ENCODE data around the gene NIN. TPM values are rescaled to one million over a fixed set of nuclear protein-coding genes. Genes with fewer than 3 reads are reported as not detected.

The NIN gene
- polyA plus RNA-seq, 4 donors: 1.9 to 4.7 (median 3.8) TPM

DNA sequence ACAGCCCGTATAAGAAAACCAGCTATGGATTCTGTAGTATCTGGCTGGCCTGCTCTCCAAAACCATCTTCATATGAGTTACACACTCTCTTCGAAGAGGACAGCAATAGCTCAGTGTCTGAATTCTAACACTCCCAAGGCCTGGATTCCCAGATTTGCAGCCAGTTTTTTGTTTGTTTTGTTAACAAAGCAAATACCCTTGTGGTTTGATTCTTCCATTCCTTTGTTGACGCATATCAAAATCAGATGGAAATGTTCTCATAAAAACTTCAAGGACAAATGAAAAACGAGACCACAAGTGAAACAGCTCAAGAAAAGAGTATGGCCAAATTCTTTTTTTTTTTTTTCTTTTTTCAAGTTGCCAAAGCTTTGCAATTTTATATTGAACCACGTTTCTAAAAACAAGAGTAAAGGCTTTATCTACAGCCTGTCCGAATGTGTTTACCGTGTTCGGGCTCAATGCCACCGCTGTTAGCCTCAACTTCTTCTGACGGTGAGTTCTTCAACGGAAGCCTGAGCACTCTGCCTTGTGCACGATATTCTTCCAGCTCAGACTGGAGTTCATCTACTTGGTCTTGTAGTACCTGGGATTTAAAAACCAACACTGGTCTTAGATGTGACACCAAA, 67.5 kb downstream of the NIN start:
- Histone ChIP-seq H3K36me3 (ENCODE audit: control insufficient read depth in 3 of 3, insufficient read depth in 2 of 3, low read depth in 1 of 3, low read length in 3 of 3) (peaks cover 6 to 8% (median 7%) of the 10 kb centered on the region in 3 donors), H3K9me3 (ENCODE audit: control insufficient read depth in 2 of 2, insufficient read depth in 1 of 2, low read depth in 1 of 2, low read length in 1 of 2) (no peaks in the 10 kb centered on the region), H3K27me3 (ENCODE audit: control insufficient read depth in 3 of 3, insufficient read depth in 3 of 3, low read length in 3 of 3) (no peaks in the 10 kb centered on the region), H3K27ac (ENCODE audit: low read depth in 1 of 3, low read length in 2 of 3) (peak overlapping the region in 1 of 3 donors; percentile 28), H3K4me3 (ENCODE audit: low read depth in 1 of 3, low read length in 3 of 3) (no peak overlapping the region), H3K4me1 (ENCODE audit: control insufficient read depth in 3 of 3, insufficient read depth in 2 of 3, low read depth in 1 of 3, low read length in 2 of 3) (no peaks in the 10 kb centered on the region)
- DNase-seq (no peak), FAIRE-seq (no peak)
- 82 to 88% (median 84%) methylated on average over 12 of the region's 12 CpGs for WGBS, 3 donors

DNA sequence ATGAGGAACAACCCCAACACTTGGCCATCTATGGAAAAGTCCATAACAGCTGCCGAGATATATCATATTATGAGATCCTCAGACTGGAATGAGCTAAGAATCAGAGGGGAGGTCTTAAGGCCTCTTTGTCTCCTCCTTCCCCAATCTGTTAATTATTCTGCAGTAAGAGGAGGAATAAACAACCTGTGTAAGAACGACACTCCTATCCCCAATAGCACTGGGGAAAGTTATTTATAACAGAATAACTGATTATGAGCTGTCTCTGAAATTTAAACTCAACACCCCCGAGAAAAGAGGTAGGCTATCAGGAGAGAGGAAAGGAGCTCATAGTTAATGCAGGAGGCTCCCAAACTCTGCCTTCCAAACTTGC, 68.0 kb downstream of the NIN start:
- no peak for DNase-seq
- Histone ChIP-seq H3K4me3 (ENCODE audit: low read depth in 1 of 3, low read length in 3 of 3) (no peak overlapping the region), H3K9me3 (ENCODE audit: control insufficient read depth in 2 of 2, insufficient read depth in 1 of 2, low read depth in 1 of 2, low read length in 1 of 2) (no peaks in the 10 kb centered on the region), H3K4me1 (ENCODE audit: control insufficient read depth in 3 of 3, insufficient read depth in 2 of 3, low read depth in 1 of 3, low read length in 2 of 3) (no peaks in the 10 kb centered on the region), H3K27me3 (ENCODE audit: control insufficient read depth in 3 of 3, insufficient read depth in 3 of 3, low read length in 3 of 3) (no peaks in the 10 kb centered on the region), H3K36me3 (ENCODE audit: control insufficient read depth in 3 of 3, insufficient read depth in 2 of 3, low read depth in 1 of 3, low read length in 3 of 3) (peaks cover 5 to 11% (median 7%) of the 10 kb centered on the region in 3 donors), H3K27ac (ENCODE audit: low read depth in 1 of 3, low read length in 2 of 3) (peak overlapping the region in 1 of 3 donors; percentile 28)
- WGBS, 3 donors: 82 to 94% (median 83%) methylated on average over 3 of the region's 3 CpGs
- no peak for FAIRE-seq

DNA sequence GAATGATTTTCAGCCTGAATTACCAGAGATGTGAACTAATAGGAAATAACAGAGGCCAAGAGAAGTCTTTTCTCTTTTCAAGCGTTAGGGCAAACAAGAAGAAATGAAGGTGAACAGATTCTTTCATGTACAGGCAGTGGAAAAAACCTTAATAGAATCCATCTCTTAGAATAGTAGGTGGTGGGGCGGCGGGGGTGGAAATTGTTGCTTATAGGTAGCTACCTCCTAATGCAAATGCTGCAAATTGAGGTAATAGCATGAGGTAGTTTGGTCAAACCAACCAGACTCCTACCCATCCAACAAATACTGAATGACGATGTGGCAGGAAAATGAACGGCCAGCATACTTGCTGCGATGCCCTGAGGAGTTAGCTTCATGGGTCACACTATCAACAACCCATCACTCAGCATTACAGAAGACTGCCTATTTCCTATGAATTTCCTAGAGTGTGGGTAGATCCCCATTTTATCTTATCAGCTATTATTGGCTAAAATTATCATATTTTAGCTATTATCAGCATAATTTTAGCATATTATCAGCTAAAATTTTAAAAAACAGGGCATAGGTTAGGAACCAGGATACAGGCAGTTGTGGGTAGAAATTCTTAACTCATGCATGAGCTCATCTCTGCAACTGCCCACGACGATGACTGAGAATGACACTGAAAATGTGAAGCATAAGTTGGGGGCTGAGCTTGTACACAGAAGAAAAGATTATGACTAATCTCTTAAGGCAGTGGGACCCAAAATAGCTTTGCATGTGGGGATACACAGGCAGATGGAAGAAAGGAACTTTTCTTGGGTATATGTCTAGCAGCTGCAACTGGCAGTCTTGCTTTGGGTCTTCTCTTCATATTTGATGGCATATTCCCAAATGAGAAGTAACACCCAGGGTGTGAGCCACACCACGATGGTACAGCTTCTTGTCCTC, 68.7 kb downstream of the NIN start:
- FAIRE-seq: no peak
- WGBS, 3 donors: 87 to 97% (median 90%) methylated on average over 9 of the region's 9 CpGs
- no peak overlapping the region for H3K27ac ChIP-seq (ENCODE audit: low read depth in 1 of 3, low read length in 2 of 3)

DNA sequence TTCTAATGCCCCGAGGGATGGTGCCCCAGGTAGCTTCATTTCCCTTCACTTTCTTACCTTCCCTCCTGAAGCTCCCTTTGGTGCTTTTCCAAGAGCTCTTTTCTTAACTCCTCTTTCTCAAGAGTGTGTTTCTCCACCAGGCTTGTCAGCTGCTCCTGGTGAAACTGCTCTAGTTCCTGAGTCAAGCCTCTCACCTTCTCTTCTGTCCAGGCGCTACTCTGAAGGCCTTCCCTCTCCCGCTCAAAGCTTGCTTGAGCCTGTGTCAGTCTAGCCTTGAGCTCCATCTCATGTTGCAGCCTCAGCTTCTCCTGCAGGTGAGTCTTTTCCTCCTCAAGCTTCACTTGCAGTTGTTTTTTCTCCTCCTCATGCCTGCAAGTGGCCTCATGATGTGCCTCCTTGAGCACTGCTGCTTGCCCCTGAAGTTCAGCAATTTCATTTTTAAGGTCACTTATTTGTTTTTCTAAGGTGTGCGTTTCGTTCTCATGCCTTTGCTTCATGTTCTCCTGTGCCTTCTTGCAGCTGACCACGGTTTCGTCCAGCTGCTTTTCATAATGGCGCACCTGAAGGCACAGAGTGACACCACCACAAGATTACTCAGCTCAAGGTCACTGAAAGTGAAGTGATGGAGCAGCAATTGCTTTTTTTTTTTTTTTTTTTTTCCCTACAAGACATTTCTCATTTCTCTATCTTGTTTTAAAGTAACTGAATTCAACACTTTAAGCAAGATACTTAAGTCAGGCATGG, 71.0 kb downstream of the NIN start:
- Histone ChIP-seq H3K9me3 (ENCODE audit: control insufficient read depth in 2 of 2, insufficient read depth in 1 of 2, low read depth in 1 of 2, low read length in 1 of 2) (no peaks in the 10 kb centered on the region), H3K36me3 (ENCODE audit: control insufficient read depth in 3 of 3, insufficient read depth in 2 of 3, low read depth in 1 of 3, low read length in 3 of 3) (peaks cover 2 to 17% (median 11%) of the 10 kb centered on the region in 3 donors), H3K27ac (ENCODE audit: low read depth in 1 of 3, low read length in 2 of 3) (peak overlapping the region in 1 of 3 donors; percentile 37), H3K4me1 (ENCODE audit: control insufficient read depth in 3 of 3, insufficient read depth in 2 of 3, low read depth in 1 of 3, low read length in 2 of 3) (no peaks in the 10 kb centered on the region), H3K27me3 (ENCODE audit: control insufficient read depth in 3 of 3, insufficient read depth in 3 of 3, low read length in 3 of 3) (no peaks in the 10 kb centered on the region), H3K4me3 (ENCODE audit: low read depth in 1 of 3, low read length in 3 of 3) (no peak overlapping the region)
- 93 to 97% (median 94%) methylated on average over 8 of the region's 8 CpGs for WGBS, 3 donors
- no peak for FAIRE-seq
- no peak for DNase-seq

More for the DNA sequence above, 68.7 kb downstream of the NIN start:
- Histone ChIP-seq H3K4me3 (ENCODE audit: low read depth in 1 of 3, low read length in 3 of 3) (no peak overlapping the region), H3K27me3 (ENCODE audit: control insufficient read depth in 3 of 3, insufficient read depth in 3 of 3, low read length in 3 of 3) (no peaks in the 10 kb centered on the region), H3K4me1 (ENCODE audit: control insufficient read depth in 3 of 3, insufficient read depth in 2 of 3, low read depth in 1 of 3, low read length in 2 of 3) (no peaks in the 10 kb centered on the region), H3K36me3 (ENCODE audit: control insufficient read depth in 3 of 3, insufficient read depth in 2 of 3, low read depth in 1 of 3, low read length in 3 of 3) (peaks cover 5 to 14% (median 7%) of the 10 kb centered on the region in 3 donors), H3K9me3 (ENCODE audit: control insufficient read depth in 2 of 2, insufficient read depth in 1 of 2, low read depth in 1 of 2, low read length in 1 of 2) (no peaks in the 10 kb centered on the region)
- DNase-seq: no peak

DNA sequence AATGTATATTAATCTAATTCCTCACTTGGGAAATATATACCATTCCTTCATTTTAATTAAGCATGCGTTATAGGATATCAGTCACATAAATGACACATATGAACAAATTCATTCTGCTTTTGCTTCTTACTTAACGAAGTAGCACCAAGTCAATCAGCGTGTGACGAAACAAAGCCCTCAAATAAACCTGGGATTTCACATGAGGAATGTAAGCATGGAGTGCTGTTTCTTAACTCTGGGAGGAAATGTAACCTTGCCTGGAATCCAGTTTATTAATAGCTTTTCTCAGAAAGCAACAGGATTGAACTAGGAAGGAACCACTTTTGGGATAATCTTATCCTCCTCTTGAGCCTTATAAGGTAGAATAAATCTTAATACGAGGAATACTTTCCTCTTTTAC, 72.0 kb downstream of the NIN start:
- H3K9me3 ChIP-seq (ENCODE audit: control insufficient read depth in 2 of 2, insufficient read depth in 1 of 2, low read depth in 1 of 2, low read length in 1 of 2): no peaks in the 10 kb centered on the region
- H3K27ac ChIP-seq (ENCODE audit: low read depth in 1 of 3, low read length in 2 of 3): no peak overlapping the region
- no peak overlapping the region for H3K4me3 ChIP-seq (ENCODE audit: low read depth in 1 of 3, low read length in 3 of 3)
- WGBS, 3 donors: 89 to 95% (median 95%) methylated on average over 5 of the region's 5 CpGs
- H3K27me3 ChIP-seq (ENCODE audit: control insufficient read depth in 3 of 3, insufficient read depth in 3 of 3, low read length in 3 of 3): no peaks in the 10 kb centered on the region
- peaks cover 2 to 17% (median 11%) of the 10 kb centered on the region in 3 donors for H3K36me3 ChIP-seq (ENCODE audit: control insufficient read depth in 3 of 3, insufficient read depth in 2 of 3, low read depth in 1 of 3, low read length in 3 of 3)
- DNase-seq: no peak
- FAIRE-seq: no peak
- no peaks in the 10 kb centered on the region for H3K4me1 ChIP-seq (ENCODE audit: control insufficient read depth in 3 of 3, insufficient read depth in 2 of 3, low read depth in 1 of 3, low read length in 2 of 3)

GRCh38 chr14:50758305-50758704, 72.7 kb downstream of the NIN start:
- DNase-seq: no peak
- H3K9me3 ChIP-seq (ENCODE audit: control insufficient read depth in 2 of 2, insufficient read depth in 1 of 2, low read depth in 1 of 2, low read length in 1 of 2): no peaks in the 10 kb centered on the region
- H3K27me3 ChIP-seq (ENCODE audit: control insufficient read depth in 3 of 3, insufficient read depth in 3 of 3, low read length in 3 of 3): no peaks in the 10 kb centered on the region
- no peaks in the 10 kb centered on the region for H3K4me1 ChIP-seq (ENCODE audit: control insufficient read depth in 3 of 3, insufficient read depth in 2 of 3, low read depth in 1 of 3, low read length in 2 of 3)
- H3K4me3 ChIP-seq (ENCODE audit: low read depth in 1 of 3, low read length in 3 of 3): no peak overlapping the region
- H3K27ac ChIP-seq (ENCODE audit: low read depth in 1 of 3, low read length in 2 of 3): no peak overlapping the region
- H3K36me3 ChIP-seq (ENCODE audit: control insufficient read depth in 3 of 3, insufficient read depth in 2 of 3, low read depth in 1 of 3, low read length in 3 of 3): peaks cover 2 to 17% (median 11%) of the 10 kb centered on the region in 3 donors
- WGBS, 3 donors: 82 to 96% (median 89%) methylated on average over 7 of the region's 7 CpGs
- FAIRE-seq: no peak

- H3K36me3 ChIP-seq (ENCODE audit: control insufficient read depth in 3 of 3, insufficient read depth in 2 of 3, low read depth in 1 of 3, low read length in 3 of 3): peaks cover 2 to 17% (median 8%) of the 10 kb centered on the region in 3 donors
- DNase-seq: no peak
- H3K4me1 ChIP-seq (ENCODE audit: control insufficient read depth in 3 of 3, insufficient read depth in 2 of 3, low read depth in 1 of 3, low read length in 2 of 3): no peaks in the 10 kb centered on the region
- no peak overlapping the region for H3K4me3 ChIP-seq (ENCODE audit: low read depth in 1 of 3, low read length in 3 of 3)
- no peak for FAIRE-seq
- WGBS, 3 donors: 88 to 94% (median 90%) methylated on average over 4 of the region's 4 CpGs
- H3K27ac ChIP-seq (ENCODE audit: low read depth in 1 of 3, low read length in 2 of 3): peak overlapping the region in 1 of 3 donors; percentile 21
- no peaks in the 10 kb centered on the region for H3K9me3 ChIP-seq (ENCODE audit: control insufficient read depth in 2 of 2, insufficient read depth in 1 of 2, low read depth in 1 of 2, low read length in 1 of 2)
- no peaks in the 10 kb centered on the region for H3K27me3 ChIP-seq (ENCODE audit: control insufficient read depth in 3 of 3, insufficient read depth in 3 of 3, low read length in 3 of 3)
Observed at GRCh38 chr14:50757702-50758101, 73.3 kb downstream of the NIN start.

GRCh38 chr14:50756300-50756699, 74.7 kb downstream of the NIN start:
- FAIRE-seq (no peak), DNase-seq (no peak)
- no peak overlapping the region for H3K4me3 ChIP-seq (ENCODE audit: low read depth in 1 of 3, low read length in 3 of 3)
- H3K27me3 ChIP-seq (ENCODE audit: control insufficient read depth in 3 of 3, insufficient read depth in 3 of 3, low read length in 3 of 3): no peaks in the 10 kb centered on the region
- H3K27ac ChIP-seq (ENCODE audit: low read depth in 1 of 3, low read length in 2 of 3): no peak overlapping the region
- 79 to 88% (median 88%) methylated on average over 8 of the region's 8 CpGs for WGBS, 3 donors
- H3K4me1 ChIP-seq (ENCODE audit: control insufficient read depth in 3 of 3, insufficient read depth in 2 of 3, low read depth in 1 of 3, low read length in 2 of 3): no peaks in the 10 kb centered on the region
- H3K9me3 ChIP-seq (ENCODE audit: control insufficient read depth in 2 of 2, insufficient read depth in 1 of 2, low read depth in 1 of 2, low read length in 1 of 2): no peaks in the 10 kb centered on the region
- peaks cover 2 to 17% (median 10%) of the 10 kb centered on the region in 3 donors for H3K36me3 ChIP-seq (ENCODE audit: control insufficient read depth in 3 of 3, insufficient read depth in 2 of 3, low read depth in 1 of 3, low read length in 3 of 3)
